ENCODE data around the gene GRSF1.
"Not testable (repeated sequence)": the region's sequence is repeated elsewhere in the genome, so short reads cannot be mapped to it uniquely, and the experiment has no call there.

GRSF1 gene

DNA sequence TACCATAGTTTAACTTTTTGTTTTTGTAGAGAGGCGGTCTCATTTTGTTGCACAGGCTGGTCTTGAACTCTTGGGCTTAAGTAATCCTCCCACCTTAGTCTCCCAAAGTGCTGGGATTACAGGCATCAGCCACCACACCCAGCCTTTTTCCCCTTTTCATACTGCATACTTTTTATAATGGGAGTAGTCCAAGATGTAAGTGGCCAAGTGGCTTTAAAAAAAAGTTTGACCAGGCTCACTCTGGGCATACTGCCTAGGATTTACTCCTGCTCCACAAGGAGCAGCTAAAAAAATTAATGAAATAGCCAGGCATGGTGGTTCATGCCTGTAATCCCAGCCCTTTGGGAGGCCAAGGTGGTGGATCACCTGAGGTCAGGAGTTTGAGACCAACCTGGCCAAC, 6.0 kb downstream of the GRSF1 start:
- DNase-seq: no peak

DNA sequence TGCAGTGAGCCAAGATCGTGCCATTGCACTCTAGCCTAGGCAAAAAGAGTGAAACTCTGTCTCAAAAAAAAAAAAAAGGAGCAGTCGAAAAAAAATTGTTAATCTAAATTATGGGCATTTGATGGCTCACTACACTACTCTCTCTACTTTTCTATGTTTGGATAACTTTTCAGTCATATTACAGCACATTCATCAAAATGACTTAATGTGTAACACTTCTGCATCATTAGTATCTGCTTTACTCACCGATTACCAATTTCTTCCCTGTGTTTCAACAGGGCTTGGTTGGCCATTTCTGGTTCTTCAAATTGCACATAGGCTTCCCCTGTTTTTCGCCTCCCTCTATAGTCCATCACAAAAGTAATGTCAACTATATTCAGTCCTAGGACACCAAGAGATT, 8.4 kb downstream of the GRSF1 start:
- DNase-seq: no peak

DNA sequence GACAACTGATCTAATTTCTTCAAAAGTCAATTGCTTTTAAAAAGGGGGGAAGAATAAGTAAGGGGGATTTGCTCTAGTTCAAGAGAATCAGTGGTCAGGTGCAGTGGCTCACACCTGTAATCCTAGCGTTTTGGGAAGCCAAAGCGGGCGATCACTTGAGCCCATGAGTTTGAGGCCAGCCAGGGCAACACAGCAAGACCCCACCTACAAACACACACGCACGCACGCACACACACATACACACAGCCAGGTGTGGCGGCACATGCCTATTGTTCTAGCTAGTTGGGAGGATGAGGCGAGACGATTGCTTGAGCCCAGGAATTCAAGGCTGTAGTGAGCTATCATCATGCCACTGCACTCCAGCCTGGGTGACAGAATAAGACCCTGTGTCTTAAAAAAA, 9.6 kb downstream of the GRSF1 start:
- DNase-seq: no peak

DNA sequence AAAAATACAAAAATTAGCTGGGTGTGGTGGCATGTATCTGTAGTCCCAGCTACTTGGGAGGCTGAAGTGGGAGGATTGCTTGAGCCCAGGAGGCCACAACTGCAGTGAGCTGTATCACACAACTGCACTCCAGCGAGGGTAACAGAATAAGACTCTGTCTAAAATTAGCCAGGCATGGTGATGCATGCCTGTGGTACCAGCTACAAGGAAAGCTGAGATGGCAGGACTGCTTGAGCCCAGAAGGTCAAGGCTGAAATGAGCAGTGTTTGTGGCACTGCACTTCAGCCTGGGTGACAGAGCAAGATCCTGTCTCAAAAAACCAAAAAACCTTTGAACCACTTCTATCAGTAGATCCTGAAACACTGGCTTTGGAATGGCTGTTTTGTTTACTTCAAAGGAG, 10.2 kb downstream of the GRSF1 start:
- DNase-seq: no peak

DNA sequence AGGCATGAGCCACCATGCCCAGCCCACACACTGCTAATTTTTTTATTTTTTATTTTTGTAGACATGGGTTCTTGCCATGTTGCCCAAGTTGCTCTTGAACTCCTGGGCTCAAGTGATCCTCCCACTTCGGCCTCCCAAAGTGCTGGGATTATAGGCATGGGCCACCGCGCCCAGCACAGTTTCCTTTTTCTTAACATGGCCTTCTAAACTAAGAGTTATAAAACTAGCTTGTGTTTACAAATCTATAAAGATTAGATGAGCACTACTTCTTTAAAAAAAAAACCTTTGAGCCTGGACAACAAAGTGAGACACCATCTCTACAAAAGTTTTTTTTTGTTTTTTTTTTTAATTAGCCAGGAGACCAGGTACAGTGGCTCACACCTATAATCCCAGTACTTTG, 10.7 kb downstream of the GRSF1 start:
- DNase-seq: no peak

DNA sequence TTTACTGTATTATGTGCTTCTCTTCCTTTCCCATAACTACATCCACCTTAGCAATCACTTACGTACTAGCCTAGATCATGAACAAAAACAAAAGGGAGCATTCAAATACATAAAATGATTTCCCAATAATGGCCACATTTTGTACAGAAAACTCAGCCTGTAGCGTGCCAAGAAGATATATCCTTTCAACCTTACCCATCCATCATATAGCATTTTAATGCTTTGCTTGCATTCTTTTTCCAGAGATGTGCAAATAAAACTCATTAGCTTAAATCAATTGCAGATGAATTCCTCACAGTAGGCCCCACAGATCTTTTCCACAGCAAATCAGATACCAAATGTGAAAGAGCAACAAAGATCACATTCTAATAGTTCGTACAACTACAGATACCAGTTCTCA, 20.8 kb downstream of the GRSF1 start:
- no peak for DNase-seq

DNA sequence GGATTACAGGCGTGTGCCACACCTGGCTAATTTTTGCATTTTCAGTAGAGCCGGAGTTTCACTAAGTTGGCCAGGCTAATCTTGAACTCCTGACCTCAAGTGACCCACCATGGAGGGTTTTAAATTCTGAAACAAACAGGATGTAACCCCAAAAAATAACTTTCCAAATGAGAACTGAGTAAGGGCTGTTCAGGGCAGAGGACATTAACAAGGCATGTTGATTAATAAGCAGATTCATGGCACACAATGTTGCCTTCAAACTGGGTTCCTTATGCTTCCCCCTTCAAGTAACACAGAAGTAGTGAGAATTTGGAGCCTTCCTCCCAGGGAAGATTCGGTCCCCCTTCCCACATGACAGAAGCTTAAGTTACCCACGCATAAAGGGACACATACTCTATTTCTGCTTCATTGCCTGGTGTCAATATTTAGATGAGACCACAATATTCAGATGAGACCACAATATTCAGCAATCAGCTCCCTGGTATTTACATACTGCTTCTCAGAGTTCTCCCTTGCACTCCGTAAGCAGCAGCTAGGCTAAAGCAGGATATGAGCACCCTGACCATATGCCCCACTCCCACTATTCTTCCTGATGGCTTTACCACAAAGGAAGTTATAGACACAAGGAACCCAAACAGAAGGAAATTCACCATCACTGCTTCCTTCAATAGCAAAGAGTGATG, 21.4 kb downstream of the GRSF1 start:
- no peak for DNase-seq

DNA sequence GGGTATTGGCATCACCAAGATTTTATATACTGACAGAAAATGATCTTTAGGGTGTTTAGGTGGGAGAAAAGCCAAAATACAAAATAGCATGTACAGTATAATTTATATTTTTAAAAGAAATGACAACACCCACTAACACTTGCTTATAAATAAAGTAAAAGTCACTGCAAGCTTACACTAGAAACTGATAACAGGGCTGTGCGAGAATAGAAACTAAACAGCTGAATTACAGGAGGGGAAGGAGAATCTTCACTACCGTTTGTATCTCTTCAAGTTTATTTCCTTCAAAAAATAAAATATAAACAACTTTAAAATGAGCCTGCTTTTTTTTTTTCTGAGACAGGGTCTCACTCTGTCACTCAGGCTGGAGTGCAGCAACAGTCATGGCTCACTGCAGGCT, 22.8 kb downstream of the GRSF1 start:
- DNase-seq: no peak

DNA sequence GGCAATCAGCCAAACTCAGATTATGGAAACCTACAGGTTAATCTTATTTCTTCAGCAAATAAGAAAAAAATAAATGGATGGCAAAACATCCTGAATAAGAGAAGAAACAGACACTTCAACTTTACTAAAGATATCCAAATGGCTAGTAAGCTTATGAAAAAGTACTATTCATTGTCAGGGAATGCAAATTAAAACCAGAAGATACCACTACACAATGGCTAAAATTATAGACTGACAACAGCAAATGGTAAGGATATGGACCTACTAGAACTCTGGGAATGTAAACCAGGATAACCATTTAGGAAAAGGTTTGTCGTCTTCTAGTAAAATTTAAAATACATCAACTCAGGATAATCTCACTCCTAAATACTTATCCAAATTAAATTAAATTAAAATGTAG, 24.3 kb downstream of the GRSF1 start:
- DNase-seq: no peak

DNA sequence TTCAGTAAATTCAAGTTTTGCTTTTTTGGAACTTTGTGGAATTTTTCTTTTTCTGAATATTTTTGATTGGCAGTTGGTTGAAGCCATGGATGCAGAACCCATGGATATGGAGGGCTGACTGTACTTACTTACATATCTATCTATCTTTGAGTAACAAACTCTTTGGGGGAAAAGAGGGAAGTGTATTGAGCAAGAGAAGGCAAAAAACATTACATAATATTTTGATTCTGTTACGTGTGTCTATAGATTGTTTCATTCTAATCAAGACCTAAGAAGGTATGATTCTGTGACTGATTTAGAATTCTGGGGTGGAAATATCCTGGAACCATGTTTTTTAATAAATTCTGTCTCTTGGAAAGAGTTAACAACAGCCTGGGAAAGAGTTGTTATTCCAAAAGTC, 31.5 kb downstream of the GRSF1 start:
- no peak for DNase-seq

DNA sequence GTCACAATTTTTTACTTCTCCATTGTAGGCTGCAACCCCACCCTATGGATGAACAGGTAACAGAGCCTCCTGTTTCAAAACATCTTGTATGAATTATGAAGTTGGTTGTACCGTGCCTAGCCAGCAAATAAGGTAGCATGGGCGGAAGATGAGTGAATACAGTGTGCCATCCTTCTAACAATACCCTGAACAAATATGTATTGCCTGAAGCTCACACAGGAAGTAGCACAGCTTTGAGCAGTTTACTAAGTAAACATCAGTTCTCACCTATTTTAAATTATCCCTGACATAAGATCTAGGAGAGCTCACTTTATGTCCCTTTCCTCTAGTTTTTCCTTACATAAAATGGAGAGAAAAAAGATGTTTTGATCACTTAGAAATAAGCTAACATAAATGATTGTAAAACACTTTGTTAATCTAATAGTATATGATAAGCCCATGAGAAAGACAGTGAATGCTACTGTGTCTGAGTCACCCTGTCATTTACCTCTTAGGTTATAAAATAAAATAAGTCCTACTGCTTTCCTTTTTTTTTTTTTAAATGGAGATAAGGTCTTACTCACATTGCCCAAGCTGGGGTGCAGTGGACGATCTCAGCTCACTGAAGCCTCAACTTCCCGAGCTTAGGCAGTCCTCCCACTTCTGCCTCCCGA, 36.6 kb downstream of the GRSF1 start:
- DNase-seq: no peak

DNA sequence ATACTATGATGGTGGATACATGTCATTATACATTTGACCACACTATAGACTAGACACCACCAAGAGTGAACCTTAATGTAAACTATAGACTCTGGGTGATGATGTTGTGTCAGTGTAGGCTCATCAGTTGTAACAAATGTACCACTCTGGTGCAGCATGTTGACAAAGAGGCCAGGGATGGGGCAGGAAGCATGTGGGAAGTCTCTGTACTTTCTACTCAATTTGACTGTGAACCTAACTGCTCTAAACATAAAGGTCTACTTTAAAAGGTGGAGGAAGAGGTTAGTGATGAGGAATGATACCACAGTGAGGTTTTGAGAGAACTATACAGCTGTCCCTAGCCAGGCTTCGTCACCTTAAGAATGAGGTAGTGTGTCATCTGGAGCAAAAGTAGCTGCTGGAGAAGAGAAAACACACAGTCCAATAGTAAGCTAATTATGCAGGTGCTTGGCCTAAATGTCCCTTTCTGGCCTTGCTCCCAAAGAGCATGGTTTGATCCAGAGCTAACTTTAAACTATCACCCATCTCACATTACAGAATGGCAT, 38.4 kb downstream of the GRSF1 start:
- no peak for DNase-seq

DNA sequence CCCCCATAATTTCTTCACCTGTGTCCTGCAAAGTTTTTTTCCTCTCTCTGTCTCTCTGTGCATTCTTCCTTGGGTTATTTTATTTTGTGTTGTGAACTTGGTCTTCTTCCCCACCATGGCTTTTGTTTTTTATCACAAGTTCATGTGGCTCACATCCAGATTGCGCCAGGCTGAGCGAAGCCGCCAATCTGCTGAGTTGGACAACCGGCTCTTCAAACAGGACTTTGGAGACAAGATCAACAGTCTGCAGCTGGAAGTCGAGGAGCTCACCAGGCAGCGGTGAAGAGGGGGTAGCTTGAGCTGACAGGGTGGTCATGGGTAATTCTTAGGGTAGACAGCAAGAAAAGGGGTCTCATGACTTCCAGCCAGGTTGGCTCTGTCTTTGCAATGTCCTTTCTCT, 46.1 kb downstream of the GRSF1 start:
- DNase-seq: no peak

DNA sequence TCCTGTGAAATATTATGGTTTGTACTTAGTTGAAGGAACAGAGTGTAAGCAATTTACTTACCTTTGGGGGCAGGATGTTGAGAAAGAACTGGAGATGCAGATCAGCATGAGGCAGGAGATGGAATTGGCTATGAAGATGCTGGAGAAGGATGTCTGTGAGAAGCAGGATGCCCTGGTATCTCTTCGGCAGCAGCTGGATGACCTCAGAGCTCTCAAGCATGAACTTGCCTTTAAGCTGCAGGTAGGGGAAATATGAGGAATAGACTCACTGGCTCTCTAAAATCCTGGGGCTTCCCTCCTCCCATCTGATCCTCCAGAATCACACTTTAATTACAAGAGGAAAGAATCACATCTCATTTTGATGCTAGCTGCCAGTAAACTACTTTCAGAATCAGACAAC, 51.0 kb downstream of the GRSF1 start:
- DNase-seq: no peak

DNA sequence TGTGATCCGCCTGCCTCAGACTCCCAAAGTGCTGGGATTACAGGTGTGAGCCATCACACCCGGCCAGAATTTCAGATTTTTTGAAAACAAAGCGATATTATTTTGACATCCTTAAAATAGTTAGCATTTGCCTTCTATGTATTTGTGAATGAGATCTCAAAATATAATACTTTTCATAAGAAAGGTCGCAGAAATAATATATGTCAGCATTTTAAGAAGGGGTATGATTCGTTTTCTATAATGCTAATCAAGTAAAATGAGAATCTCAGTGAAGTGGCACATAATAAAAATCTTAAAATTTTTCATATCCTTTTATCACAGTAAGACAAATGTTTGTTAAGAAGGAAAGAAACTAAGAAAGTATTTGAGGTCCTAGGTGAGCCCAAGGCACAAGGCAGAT, 52.2 kb downstream of the GRSF1 start:
- no peak for DNase-seq

DNA sequence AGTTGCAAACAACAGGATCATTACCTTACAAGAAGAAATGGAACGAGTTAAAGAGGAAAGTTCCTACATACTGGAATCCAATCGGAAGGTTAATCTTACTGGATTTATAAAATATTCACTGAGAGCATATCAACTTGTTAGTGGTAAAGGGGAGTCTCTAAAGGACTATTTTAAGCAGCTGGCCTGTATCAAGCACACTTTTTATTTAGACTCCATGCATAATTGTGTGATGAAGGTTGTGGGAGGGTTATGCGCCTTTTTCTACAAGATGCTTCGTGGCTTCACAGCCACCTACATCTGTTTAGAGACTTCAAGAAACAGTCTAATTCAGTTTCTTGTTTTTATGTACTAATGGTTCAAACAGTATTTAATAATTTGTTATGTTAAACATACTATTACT, 56.6 kb downstream of the GRSF1 start:
- no peak for DNase-seq

DNA sequence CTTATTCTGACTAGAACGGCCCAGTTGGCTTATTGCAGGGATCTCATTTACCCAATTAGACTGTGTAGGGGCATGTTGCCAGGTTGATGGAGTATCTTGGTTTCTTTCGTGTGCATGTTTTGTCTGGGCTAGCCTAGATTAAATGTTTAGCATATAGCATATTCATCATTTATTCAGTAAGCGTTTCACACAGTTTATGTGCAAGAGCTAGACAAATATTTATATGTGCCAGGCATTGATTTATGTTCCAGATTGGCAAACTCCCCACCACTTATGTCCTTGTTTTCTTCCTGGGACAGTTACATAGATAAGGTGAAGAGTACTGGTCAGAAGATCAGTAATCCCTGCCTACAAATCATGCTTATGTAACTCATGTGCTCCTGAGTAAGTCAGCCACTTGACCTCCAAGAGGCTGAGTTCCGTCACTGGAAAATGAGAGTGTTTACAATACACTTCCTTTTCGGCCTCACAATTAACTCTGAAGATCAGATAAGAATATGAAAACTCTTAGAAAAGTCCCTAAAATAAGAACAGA, 60.7 kb downstream of the GRSF1 start:
- no peak for DNase-seq

DNA sequence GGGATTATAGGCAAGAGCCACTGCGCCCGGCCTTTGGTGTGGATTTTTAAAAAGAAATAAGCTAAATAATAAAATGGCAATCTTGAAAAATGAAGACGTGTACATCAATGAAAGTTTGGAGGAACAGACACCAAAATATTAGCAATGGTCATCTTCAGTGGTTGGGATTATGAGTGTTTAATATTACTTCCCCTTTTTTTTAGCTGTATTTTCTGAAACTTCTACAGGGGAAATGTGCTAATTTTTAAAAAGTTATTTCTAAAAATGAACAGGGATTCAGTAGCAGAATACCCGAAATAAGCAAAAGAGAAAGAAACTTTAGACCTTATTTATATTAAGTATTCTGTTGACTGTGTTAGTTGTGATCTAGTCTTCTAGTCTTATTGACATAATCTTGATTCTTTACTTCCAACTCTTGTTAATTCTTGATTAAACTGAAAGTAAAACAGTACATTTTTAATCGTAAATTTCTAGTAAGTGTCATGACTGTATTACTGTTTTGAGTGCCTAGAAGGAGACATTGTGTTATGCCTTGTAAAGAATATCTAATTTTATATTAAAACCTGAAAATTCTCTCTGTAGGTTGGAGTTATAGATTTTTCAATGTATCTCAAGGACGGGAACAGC, 66.6 kb downstream of the GRSF1 start:
- DNase-seq: no peak

DNA sequence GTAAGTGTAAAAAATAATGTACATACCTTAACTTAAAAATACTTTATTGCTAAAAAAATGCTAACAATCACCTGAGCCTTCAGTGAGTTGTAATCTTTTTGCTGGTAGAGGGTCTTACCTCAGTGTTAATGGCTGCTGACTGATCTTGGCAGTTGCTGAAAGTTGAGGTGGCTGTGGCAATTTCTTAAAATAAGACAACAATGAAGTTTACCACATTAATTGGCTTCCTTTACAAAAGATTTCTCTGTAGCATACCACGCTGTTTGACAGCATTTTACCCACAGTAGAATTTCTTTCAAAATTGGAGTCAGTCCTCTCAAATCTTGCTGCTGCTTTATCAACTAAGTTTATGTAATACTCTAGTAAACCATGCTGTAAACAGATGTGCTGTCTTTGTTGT, 70.3 kb downstream of the GRSF1 start:
- DNase-seq: not testable (repeated sequence)

DNA sequence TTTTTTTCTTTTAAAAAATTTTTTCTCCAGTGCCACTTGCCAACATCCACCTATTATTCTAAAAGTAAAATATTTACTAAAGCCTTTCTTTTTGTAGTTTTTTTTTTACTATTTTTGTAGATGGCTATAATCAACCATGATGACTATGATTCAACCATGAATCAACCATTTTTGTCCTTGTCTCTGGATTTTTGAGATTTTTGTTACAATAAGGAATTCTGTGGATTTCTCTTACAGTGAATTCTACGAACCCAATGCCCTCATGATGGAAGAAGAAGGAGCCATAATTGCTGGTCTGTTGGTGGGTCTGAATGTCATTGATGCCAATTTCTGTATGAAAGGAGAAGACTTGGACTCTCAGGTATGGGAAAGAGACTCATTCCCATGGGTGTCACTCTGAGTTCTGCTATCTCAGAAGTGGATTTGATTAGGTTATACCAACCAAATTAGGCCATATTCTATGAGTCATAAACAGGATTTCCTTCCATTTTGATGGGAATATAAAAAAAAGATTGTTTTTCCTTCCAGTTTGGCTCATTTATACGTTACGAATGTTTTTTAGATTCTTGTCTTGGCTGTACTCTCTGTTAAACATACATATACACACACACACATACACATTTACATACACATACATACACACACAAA, 71.3 kb downstream of the GRSF1 start:
- DNase-seq: no peak

All from stimulated activated CD4-positive, alpha-beta T cell treated with anti-CD3 and anti-CD28 coated beads, Interleukin-2, amount 100 ng/mL, for 24 hours (primary cell).